Neural progenitor cell (in vitro differentiated cells): ENCODE results near the gene DMBX1. TPM values are rescaled to one million over a fixed set of nuclear protein-coding genes. Genes with fewer than 3 reads are reported as not detected.

ENCODE experiments used
- DNase-seq: peaks from one replicate; pipeline ENCODE4 v3.0.0-alpha.2; 2016; ENCODE audit warnings: low spot score
- H2AFZ ChIP-seq: fragments of 200-600 bp; sonication (generic); replicated peaks from 2 replicates; pipeline ENCODE4 v1.6.1; 2016; ENCODE audit warnings: antibody characterized with exemption
- H3F3A ChIP-seq: fragments of 200-600 bp; sonication (generic); 2 replicates; pipeline ENCODE4 v1.6.1; 2016; ENCODE audit warnings: antibody characterized with exemption, low read depth
- H3K27ac ChIP-seq: fragments of 200-600 bp; sonication (generic); 2 replicates; pipeline ENCODE4 v1.5.1; 2016; ENCODE audit warnings: mild to moderate bottlenecking
- H3K27me3 ChIP-seq: fragments of 200-600 bp; sonication (generic); 2 replicates; pipeline ENCODE4 v1.6.1; 2016; ENCODE audit warnings: mild to moderate bottlenecking, moderate library complexity
- H3K36me3 ChIP-seq: fragments of 200-600 bp; sonication (generic); 2 replicates; pipeline ENCODE4 v1.5.1; 2016
- H3K4me1 ChIP-seq: fragments of 200-600 bp; sonication (generic); 2 replicates; pipeline ENCODE4 v1.6.1; 2016; ENCODE audit warnings: mixed run types
- H3K4me2 ChIP-seq: fragments of 200-600 bp; sonication (generic); 2 replicates; pipeline ENCODE4 v1.6.1; 2016
- H3K4me3 ChIP-seq: fragments of 200-600 bp; sonication (generic); 2 replicates; pipeline ENCODE4 v1.5.1; 2016
- H3K79me2 ChIP-seq: fragments of 200-600 bp; sonication (generic); 2 replicates; pipeline ENCODE4 v1.6.1; 2016; ENCODE audit warnings: low read depth
- H3K9ac ChIP-seq: fragments of 200-600 bp; sonication (generic); 2 replicates; pipeline ENCODE4 v1.6.1; 2016
- H3K9me3 ChIP-seq: fragments of 200-600 bp; sonication (generic); 2 replicates; pipeline ENCODE4 v1.5.1; 2016; ENCODE audit warnings: low read depth
- H4K20me1 ChIP-seq: fragments of 200-600 bp; sonication (generic); 2 replicates; pipeline ENCODE4 v1.6.1; 2016; ENCODE audit warnings: low read depth
- H3K27ac Mint-ChIP-seq: 3 replicates; pipeline ENCODE4 v1.8.0; 2021; ENCODE audit warnings: mixed read lengths
- H3K27me3 Mint-ChIP-seq: 2 replicates; pipeline ENCODE4 v1.8.0; 2022; ENCODE audit warnings: low read depth, mild to moderate bottlenecking, inconsistent platforms, moderate library complexity, mixed read lengths; ENCODE audit not compliant: insufficient read depth
- H3K36me3 Mint-ChIP-seq: 3 replicates; pipeline ENCODE4 v1.8.0; 2021; ENCODE audit warnings: mixed read lengths
- H3K4me1 Mint-ChIP-seq: 3 replicates; pipeline ENCODE4 v1.8.0; 2021; ENCODE audit warnings: mixed read lengths
- H3K4me3 Mint-ChIP-seq: 3 replicates; pipeline ENCODE4 v1.8.0; 2021; ENCODE audit warnings: mild to moderate bottlenecking, moderate library complexity, mixed read lengths
- H3K9me3 Mint-ChIP-seq: 3 replicates; pipeline ENCODE4 v1.8.0; 2020; ENCODE audit warnings: mixed read lengths
- CTCF ChIP-seq: fragments of 200-600 bp; sonication (generic); IDR thresholded peaks from 2 replicates; pipeline ENCODE4 v1.5.1; 2017; ENCODE audit warnings: antibody characterized with exemption, mild to moderate bottlenecking
- EZH2 ChIP-seq: fragments of 200-600 bp; sonication (generic); IDR thresholded peaks from 2 replicates; pipeline ENCODE4 v1.6.1; 2017; ENCODE audit warnings: antibody characterized with exemption, mild to moderate bottlenecking, moderate library complexity
- EZH2phosphoT487 ChIP-seq: fragments of 200-600 bp; sonication (generic); IDR thresholded peaks from 2 replicates; pipeline ENCODE4 v1.6.1; 2017; ENCODE audit warnings: antibody characterized with exemption
- total RNA-seq: library from RNA; depleted of rRNA; stranded (reverse); fragments of >200 nt; gene quantifications from 2 replicates; pipeline ENCODE4 v1.2.3, GENCODE V29; 2015; ENCODE audit warnings: low replicate concordance

DMBX1 gene
- total RNA-seq, 1 donor from 2014 or later, result 0.06 TPM

GRCh38 chr1:46515576-46515975 lies 25.9 kb downstream of the DMBX1 start:
- peaks cover 86% of the 10 kb centered on the region for H3K27me3 ChIP-seq
- H3F3A ChIP-seq, result peaks cover 29% of the 10 kb centered on the region
- H3K4me3 Mint-ChIP-seq, result no peak overlapping the region
- TF ChIP-seq EZH2 (no peak), EZH2phosphoT487 (no peak), CTCF (no peak)
- H4K20me1 ChIP-seq, result peaks cover 62% of the 10 kb centered on the region
- H3K36me3 ChIP-seq, result no peaks in the 10 kb centered on the region
- H3K4me1 ChIP-seq, result peaks cover 34% of the 10 kb centered on the region
- no peak overlapping the region for H3K27ac Mint-ChIP-seq
- no peaks in the 10 kb centered on the region for H3K9me3 Mint-ChIP-seq
- no peak overlapping the region for H3K4me3 ChIP-seq
- H3K27ac ChIP-seq, result no peak overlapping the region
- H3K4me2 ChIP-seq, result no peak overlapping the region
- no peaks in the 10 kb centered on the region for H3K79me2 ChIP-seq
- H3K4me1 Mint-ChIP-seq, result peaks cover 42% of the 10 kb centered on the region
- peaks cover 34% of the 10 kb centered on the region for H3K27me3 Mint-ChIP-seq
- no peak overlapping the region for H2AFZ ChIP-seq
- H3K9me3 ChIP-seq, result no peaks in the 10 kb centered on the region
- DNase-seq, result no peak
- no peaks in the 10 kb centered on the region for H3K36me3 Mint-ChIP-seq
- H3K9ac ChIP-seq, result no peak overlapping the region

GRCh38 chr1:46516200-46516950 lies 26.7 kb downstream of the DMBX1 start:
- no peak overlapping the region for H3K27ac Mint-ChIP-seq
- H3K4me1 Mint-ChIP-seq, result peaks cover 46% of the 10 kb centered on the region

GRCh38 chr1:46517010-46517600 lies 27.5 kb downstream of the DMBX1 start:
- Mint-ChIP-seq H3K9me3 (no peaks in the 10 kb centered on the region), H3K36me3 (no peaks in the 10 kb centered on the region), H3K27ac (no peak overlapping the region), H3K27me3 (peaks cover 38% of the 10 kb centered on the region), H3K4me1 (peaks cover 51% of the 10 kb centered on the region), H3K4me3 (no peak overlapping the region)
- peak; percentile 82 for DNase-seq
- Histone ChIP-seq H3K4me1 (peaks cover 37% of the 10 kb centered on the region), H3K9me3 (no peaks in the 10 kb centered on the region), H3K36me3 (no peaks in the 10 kb centered on the region), H3K4me3 (no peak overlapping the region), H2AFZ (no peak overlapping the region), H3K27ac (no peak overlapping the region), H4K20me1 (peaks cover 75% of the 10 kb centered on the region), H3F3A (peaks cover 29% of the 10 kb centered on the region), H3K79me2 (no peaks in the 10 kb centered on the region), H3K4me2 (peak overlapping the region; percentile 34), H3K27me3 (peaks cover 97% of the 10 kb centered on the region), H3K9ac (no peak overlapping the region)
- TF ChIP-seq EZH2phosphoT487 (peak; percentile 19), EZH2 (no peak), CTCF (no peak)

More at GRCh38 chr1:46516200-46516950, 26.7 kb downstream of the DMBX1 start:
- Mint-ChIP-seq H3K9me3 (no peaks in the 10 kb centered on the region), H3K4me3 (no peak overlapping the region), H3K36me3 (no peaks in the 10 kb centered on the region), H3K27me3 (peaks cover 33% of the 10 kb centered on the region)
- Histone ChIP-seq H3K9me3 (no peaks in the 10 kb centered on the region), H3F3A (peaks cover 29% of the 10 kb centered on the region), H2AFZ (no peak overlapping the region), H3K4me1 (peaks cover 34% of the 10 kb centered on the region), H3K79me2 (no peaks in the 10 kb centered on the region), H4K20me1 (peaks cover 70% of the 10 kb centered on the region), H3K27me3 (peaks cover 89% of the 10 kb centered on the region), H3K9ac (no peak overlapping the region), H3K36me3 (no peaks in the 10 kb centered on the region), H3K4me2 (peak overlapping the region; percentile 34), H3K27ac (no peak overlapping the region), H3K4me3 (no peak overlapping the region)
- DNase-seq, result no peak
- TF ChIP-seq EZH2phosphoT487 (no peak), CTCF (no peak), EZH2 (no peak)
